PC-3 (cell line): ENCODE data around the gene MAGI2. TPM values are rescaled to one million over a fixed set of nuclear protein-coding genes. Genes with fewer than 3 reads are reported as not detected.

Source experiments
- ATAC-seq: fragments of 200-7000 bp; cut with Tn5 transposase; 2 replicates; pipeline ENCODE4 v1.9.1; 2020; ENCODE audit warnings: mild to moderate bottlenecking, moderate library complexity
- BruUV-seq: library from RNA; stranded (reverse); fragments of 400-500 nt; replicated peaks from 2 replicates; lab custom pipeline; 2021; lab: Mats Ljungman, UMichigan
- CTCF ChIA-PET: fragments of 300-600 bp; sonication (Branson Sonifier 250); formaldehyde crosslinking; loops from one replicate; lab custom pipeline; 2022; ENCODE audit warnings: antibody characterized with exemption; lab: Charles Lee
- POLR2A ChIA-PET: fragments of 300-600 bp; sonication (Branson Sonifier 250); formaldehyde crosslinking; loops from one replicate; lab custom pipeline; 2022; ENCODE audit warnings: antibody characterized with exemption; ENCODE audit not compliant: unreplicated experiment; lab: Charles Lee
- DNase-seq: peaks from one replicate; pipeline ENCODE4 v3.0.0-alpha.2; 2015
- H2AFZ ChIP-seq: fragments of 300-600 bp; sonication (generic); 2 replicates; pipeline ENCODE4 v1.6.0; 2016; ENCODE audit warnings: antibody characterized with exemption, low read length
- H3F3A ChIP-seq: fragments of 300-600 bp; sonication (generic); one replicate; pipeline ENCODE4 v1.6.0; 2017; ENCODE audit warnings: antibody characterized with exemption, low read length, control low read depth, mild to moderate bottlenecking; ENCODE audit not compliant: unreplicated experiment
- H3K27ac ChIP-seq: fragments of 300-600 bp; sonication (generic); 2 replicates; pipeline ENCODE4 v1.5.1; 2016; ENCODE audit warnings: mild to moderate bottlenecking, low read length
- H3K27me3 ChIP-seq: fragments of 300-600 bp; sonication (generic); 2 replicates; pipeline ENCODE4 v1.6.1; 2016; ENCODE audit warnings: low read length, mixed read lengths
- H3K36me3 ChIP-seq: fragments of 300-600 bp; sonication (generic); 2 replicates; pipeline ENCODE4 v1.6.1; 2016; ENCODE audit warnings: low read depth, mixed run types, low read length, mixed read lengths
- H3K4me1 ChIP-seq: fragments of 300-600 bp; sonication (generic); 2 replicates; pipeline ENCODE4 v1.5.1; 2016; ENCODE audit warnings: low read length; ENCODE audit not compliant: insufficient read depth
- H3K4me2 ChIP-seq: fragments of 300-600 bp; sonication (generic); 2 replicates; pipeline ENCODE4 v1.6.0; 2016; ENCODE audit warnings: low read length
- H3K4me3 ChIP-seq: fragments of 300-600 bp; sonication (generic); 2 replicates; pipeline ENCODE4 v1.5.1; 2016; ENCODE audit warnings: mild to moderate bottlenecking, low read length, mixed read lengths
- H3K79me2 ChIP-seq: fragments of 300-600 bp; sonication (generic); 2 replicates; pipeline ENCODE4 v1.6.1; 2017; ENCODE audit warnings: low read length, mixed read lengths
- H3K9ac ChIP-seq: fragments of 300-600 bp; sonication (generic); 2 replicates; pipeline ENCODE4 v1.6.0; 2016; ENCODE audit warnings: mild to moderate bottlenecking, low read length
- H3K9me2 ChIP-seq: fragments of 300-600 bp; sonication (generic); replicated peaks from 2 replicates; pipeline ENCODE4 v1.6.1; 2016; ENCODE audit warnings: mixed run types, low read length, mixed read lengths
- H3K9me3 ChIP-seq: fragments of 300-600 bp; sonication (generic); 2 replicates; pipeline ENCODE4 v1.6.1; 2016; ENCODE audit warnings: low read length, mixed read lengths
- H4K20me1 ChIP-seq: fragments of 300-600 bp; sonication (generic); 2 replicates; pipeline ENCODE4 v1.6.1; 2016; ENCODE audit warnings: low read length, mixed read lengths
- CTCF ChIP-seq: fragments of 300-600 bp; sonication (generic); conservative IDR thresholded peaks from 2 replicates; pipeline ENCODE4 v1.5.1; 2017; ENCODE audit warnings: antibody characterized with exemption, low read depth, mild to moderate bottlenecking, low read length
- EZH2 ChIP-seq: fragments of 300-600 bp; sonication (generic); IDR thresholded peaks from one replicate; pipeline ENCODE4 v1.6.1; 2017; ENCODE audit warnings: antibody characterized with exemption, mild to moderate bottlenecking, low read length; ENCODE audit not compliant: unreplicated experiment
- EZH2phosphoT487 ChIP-seq: fragments of 300-600 bp; sonication (generic); IDR thresholded peaks from 2 replicates; pipeline ENCODE4 v1.6.1; 2018; ENCODE audit warnings: mild to moderate bottlenecking, antibody characterized with exemption, low read length, borderline replicate concordance
- intact Hi-C: fragments of 100-400 bp; cut with micrococcal nuclease; formaldehyde crosslinking; loops from 2 replicates; pipeline ENCODE4 v1.9.0; 2023
- total RNA-seq: library from RNA; depleted of rRNA; stranded (reverse); fragments of >200 nt; gene quantifications from 2 replicates; pipeline ENCODE4 v1.2.3, GENCODE V29; 2014

MAGI2 gene
- total RNA-seq, 1 experiment from 2014 or later = not detected

- POLR2A ChIA-PET = no interaction called here
- TF ChIP-seq EZH2phosphoT487 (no peak), EZH2 (no peak), CTCF (no peak)
- H3K27ac ChIP-seq = peak overlapping the region; percentile 41
- H4K20me1 ChIP-seq = no peaks in the 10 kb centered on the region
- intact Hi-C loops = loop anchor here (1.0 kb wide), 1 partner anchor 67 kb away; no protein-coding TSS in a partner anchor
- H2AFZ ChIP-seq = no peak overlapping the region
- H3F3A ChIP-seq = no peaks in the 10 kb centered on the region
- no peaks in the 10 kb centered on the region for H3K36me3 ChIP-seq
- peak overlapping the region; percentile 25; the same call in 1 of the 2 replicates for H3K4me2 ChIP-seq
- H3K9me3 ChIP-seq = no peaks in the 10 kb centered on the region
- CTCF ChIA-PET = no interaction called here
- H3K27me3 ChIP-seq = no peaks in the 10 kb centered on the region
- no peaks in the 10 kb centered on the region for H3K79me2 ChIP-seq
- DNase-seq (peak; percentile 96), ATAC-seq (peak; percentile 99)
- H3K9me2 ChIP-seq = no peaks in the 10 kb centered on the region
- H3K4me1 ChIP-seq = peaks cover 19% of the 10 kb centered on the region
- no peak overlapping the region for H3K9ac ChIP-seq
- BruUV-seq = no TSS peak
- H3K4me3 ChIP-seq = no peak overlapping the region
Measured at GRCh38 chr7:78702770-78703169, 750.7 kb downstream of the MAGI2 start.

GRCh38 chr7:78695826-78696225, 757.6 kb downstream of the MAGI2 start:
- H3K79me2 ChIP-seq = no peaks in the 10 kb centered on the region
- H3K9me2 ChIP-seq = no peaks in the 10 kb centered on the region
- ChIA-PET CTCF (no interaction called here), POLR2A (no interaction called here)
- no TSS peak for BruUV-seq
- no peaks in the 10 kb centered on the region for H3F3A ChIP-seq
- ATAC-seq = no peak
- no peak overlapping the region for H3K9ac ChIP-seq
- no peak overlapping the region for H3K4me2 ChIP-seq
- no peaks in the 10 kb centered on the region for H3K4me1 ChIP-seq
- H2AFZ ChIP-seq = no peak overlapping the region
- H3K9me3 ChIP-seq = no peaks in the 10 kb centered on the region
- H3K27me3 ChIP-seq = peaks cover 11% of the 10 kb centered on the region
- intact Hi-C loops = no loop called here
- no peak for TF ChIP-seq EZH2phosphoT487
- TF ChIP-seq CTCF = no peak
- no peak for TF ChIP-seq EZH2
- DNase-seq = no peak
- H4K20me1 ChIP-seq = no peaks in the 10 kb centered on the region
- no peaks in the 10 kb centered on the region for H3K36me3 ChIP-seq
- H3K4me3 ChIP-seq = no peak overlapping the region
- no peak overlapping the region for H3K27ac ChIP-seq

DNA sequence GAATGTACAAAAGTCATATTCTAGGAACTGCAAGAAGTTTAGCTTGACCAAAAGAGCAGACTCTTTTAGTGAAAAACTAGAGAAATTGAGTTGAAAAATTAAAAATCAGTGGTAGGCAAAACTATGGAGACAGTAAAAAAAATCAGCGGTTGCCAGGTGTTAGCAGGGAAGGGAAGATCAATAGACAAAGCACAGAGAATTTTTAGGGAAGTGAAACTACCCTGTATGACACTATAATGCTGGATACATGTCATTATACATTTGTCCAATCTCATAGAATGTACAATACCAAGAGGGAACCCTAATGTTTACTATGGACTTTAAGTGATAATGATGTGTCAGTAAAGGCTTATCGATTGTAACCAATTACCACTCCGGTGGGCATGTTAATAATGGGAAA, 761.9 kb downstream of the MAGI2 start:
- Histone ChIP-seq H3K4me3 (no peak overlapping the region), H3F3A (no peaks in the 10 kb centered on the region), H3K4me2 (no peak overlapping the region), H3K4me1 (no peaks in the 10 kb centered on the region), H3K9ac (no peak overlapping the region), H3K27ac (no peak overlapping the region), H2AFZ (no peak overlapping the region), H3K9me3 (no peaks in the 10 kb centered on the region), H3K9me2 (no peaks in the 10 kb centered on the region), H3K27me3 (peaks cover 11% of the 10 kb centered on the region), H3K79me2 (no peaks in the 10 kb centered on the region), H3K36me3 (no peaks in the 10 kb centered on the region), H4K20me1 (no peaks in the 10 kb centered on the region)
- ChIA-PET POLR2A (no interaction called here), CTCF (no interaction called here)
- ATAC-seq (no peak), DNase-seq (no peak)
- no peak for TF ChIP-seq EZH2phosphoT487
- TF ChIP-seq CTCF = no peak
- TF ChIP-seq EZH2 = no peak
- BruUV-seq = no TSS peak
- intact Hi-C loops = no loop called here
